ENCODE measurements around the gene TMEM256.

- TF ChIP-seq EZH2 (IDR thresholded peaks at IDR 0.05; ENCODE audit: insufficient read depth, poor library complexity, severe bottlenecking) (no peak), EZH2phosphoT487 (IDR thresholded peaks at IDR 0.05; ENCODE audit: insufficient read depth, low read depth) (no peak)
These were observed 48.3 kb downstream of the TMEM256 start for GRCh38 chr17:7355573-7355972.
